ENCODE results near the gene TFAP2B.

- no peak for TF ChIP-seq POLR2AphosphoS5 (IDR thresholded peaks at IDR 0.05; ENCODE audit: low read depth)
- TF ChIP-seq REST (IDR thresholded peaks at IDR 0.05; ENCODE audit: insufficient replicate concordance, low read depth) = no peak
- TF ChIP-seq CTCF (IDR thresholded peaks at IDR 0.05; ENCODE audit: insufficient read depth, low read length) = no peak
Observed at GRCh38 chr6:50889935-50890334, 71.3 kb downstream of the TFAP2B start.
